K562 (cell line): ENCODE results near the gene PSMC1. TPM values are rescaled to one million over a fixed set of nuclear protein-coding genes. Genes with fewer than 3 reads are reported as not detected.
A peak's percentile ranks its signal among the peaks of the same experiment; 100 is the strongest.

Experiments used
- MCM2 ChIP-seq: fragments of 450-650 bp; IDR thresholded peaks from 2 replicates; pipeline ENCODE4 v1.6.1; 2017; ENCODE audit warnings: low read depth, mild to moderate bottlenecking
- PCBP1 ChIP-seq: fragments of 200-400 bp; formaldehyde crosslinking; IDR thresholded peaks from 2 replicates; pipeline ENCODE4 v1.6.1; 2018; ENCODE audit warnings: mild to moderate bottlenecking, low read depth, low read length; ENCODE audit not compliant: poor library complexity, severe bottlenecking
- POU5F1 ChIP-seq: fragments of 150-350 bp; IDR thresholded peaks from 2 replicates; pipeline ENCODE4 v1.6.1; 2014; ENCODE audit warnings: borderline replicate concordance, low read length, low read depth, mild to moderate bottlenecking; ENCODE audit not compliant: partially characterized antibody
- ZC3H4 ChIP-seq: sonication (generic); formaldehyde crosslinking; IDR thresholded peaks from 2 replicates; pipeline ENCODE4 v1.9.0; 2021; ENCODE audit warnings: missing genetic modification reagents, borderline replicate concordance
- polyA plus RNA-seq, 8 experiments: library from polyadenylated mRNA; depleted of rRNA in 4 of 8; stranded (reverse) in 5 of 8; unstranded in 3 of 8; fragments of >200 nt; fragmentation: Nextera tagmentation in 2 of 8; fragmentation: Illumina TruSeq in 1 of 8; extraction: Ambion mirVana in 2 of 8; extraction: Trizol in 1 of 8; gene quantifications; 2 replicates each; pipeline versions ENCODE4 v1.2.1 to v1.2.3, GENCODE V29; 2011 to 2014; ENCODE audit warnings: inconsistent platforms in 1 of 8, missing spikeins in 1 of 8
- total RNA-seq, 7 experiments: library from RNA; depleted of rRNA in 6 of 7; stranded (reverse); fragments of >200 nt in 6 of 7; fragmentation: Illumina TruSeq in 2 of 7; extraction: Trizol in 2 of 7; gene quantifications; 2 replicates each; pipeline versions ENCODE4 v1.2.1 to v1.2.3, GENCODE V29; 2011 to 2021; ENCODE audit warnings: low replicate concordance in 1 of 7
- TF ChIP-seq, protein P1 (sequence below): fragments of 200-600 bp; sonication (generic); IDR thresholded peaks from one replicate; pipeline ENCODE4 v1.6.1; 2012; ENCODE audit warnings: mild to moderate bottlenecking, low read depth, low read length, inconsistent platforms
- TF ChIP-seq, protein P2 (sequence below): fragments of 450-650 bp; formaldehyde crosslinking; IDR thresholded peaks from 2 replicates; pipeline ENCODE4 v1.4.0; 2022; ENCODE audit warnings: missing genetic modification characterization
- TF ChIP-seq, protein P3 (sequence below): sonication (generic); formaldehyde crosslinking; IDR thresholded peaks from 2 replicates; pipeline ENCODE4 v1.8.1; 2023; ENCODE audit warnings: mild to moderate bottlenecking, missing genetic modification reagents

PSMC1 gene
- total and polyA plus RNA-seq, 9 of the 15 experiments (the other 6 are each of a cell fraction or from before 2014, with no cell fraction given): 87.8 to 276 (median 165) TPM

DNA sequence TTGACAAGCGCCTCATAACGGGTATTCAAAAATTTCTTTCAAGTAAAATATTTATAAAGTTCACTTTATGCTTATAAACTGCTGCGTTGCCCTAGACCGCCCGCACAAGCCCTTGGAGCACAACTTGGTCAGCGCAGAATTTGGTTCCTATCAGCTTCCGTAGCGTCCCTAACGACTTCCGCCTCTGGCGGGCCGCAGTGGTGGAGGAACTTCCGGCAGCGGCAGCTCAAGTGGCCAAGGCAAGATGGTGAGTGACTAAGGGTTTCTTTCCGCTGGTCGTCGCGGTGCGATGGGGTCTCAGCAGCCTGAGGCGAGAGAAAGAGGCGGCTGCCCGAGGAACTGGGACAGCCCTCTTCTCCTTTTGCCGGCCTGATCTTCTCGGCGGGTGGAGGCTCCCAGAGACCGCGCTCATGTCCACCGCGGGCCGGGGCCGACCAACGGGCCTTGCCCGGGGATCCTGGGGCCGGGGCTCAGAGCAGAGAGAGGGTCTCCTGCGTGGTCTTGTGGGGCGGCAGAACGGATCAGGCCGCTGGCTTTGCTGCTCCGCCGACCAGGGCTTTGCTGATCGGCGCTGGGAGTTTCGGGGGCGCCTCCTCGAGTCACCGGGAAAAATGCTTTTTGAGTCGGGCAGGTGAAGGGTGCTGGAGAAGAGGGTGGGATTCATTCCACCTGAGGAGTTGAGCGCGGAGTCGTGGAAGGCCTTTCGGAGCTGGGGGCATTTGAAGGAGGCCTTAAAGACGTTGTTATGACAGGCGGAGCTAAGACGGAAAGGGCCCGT is at the start of gene PSMC1 (continued):
- TF ChIP-seq, protein P1, sequence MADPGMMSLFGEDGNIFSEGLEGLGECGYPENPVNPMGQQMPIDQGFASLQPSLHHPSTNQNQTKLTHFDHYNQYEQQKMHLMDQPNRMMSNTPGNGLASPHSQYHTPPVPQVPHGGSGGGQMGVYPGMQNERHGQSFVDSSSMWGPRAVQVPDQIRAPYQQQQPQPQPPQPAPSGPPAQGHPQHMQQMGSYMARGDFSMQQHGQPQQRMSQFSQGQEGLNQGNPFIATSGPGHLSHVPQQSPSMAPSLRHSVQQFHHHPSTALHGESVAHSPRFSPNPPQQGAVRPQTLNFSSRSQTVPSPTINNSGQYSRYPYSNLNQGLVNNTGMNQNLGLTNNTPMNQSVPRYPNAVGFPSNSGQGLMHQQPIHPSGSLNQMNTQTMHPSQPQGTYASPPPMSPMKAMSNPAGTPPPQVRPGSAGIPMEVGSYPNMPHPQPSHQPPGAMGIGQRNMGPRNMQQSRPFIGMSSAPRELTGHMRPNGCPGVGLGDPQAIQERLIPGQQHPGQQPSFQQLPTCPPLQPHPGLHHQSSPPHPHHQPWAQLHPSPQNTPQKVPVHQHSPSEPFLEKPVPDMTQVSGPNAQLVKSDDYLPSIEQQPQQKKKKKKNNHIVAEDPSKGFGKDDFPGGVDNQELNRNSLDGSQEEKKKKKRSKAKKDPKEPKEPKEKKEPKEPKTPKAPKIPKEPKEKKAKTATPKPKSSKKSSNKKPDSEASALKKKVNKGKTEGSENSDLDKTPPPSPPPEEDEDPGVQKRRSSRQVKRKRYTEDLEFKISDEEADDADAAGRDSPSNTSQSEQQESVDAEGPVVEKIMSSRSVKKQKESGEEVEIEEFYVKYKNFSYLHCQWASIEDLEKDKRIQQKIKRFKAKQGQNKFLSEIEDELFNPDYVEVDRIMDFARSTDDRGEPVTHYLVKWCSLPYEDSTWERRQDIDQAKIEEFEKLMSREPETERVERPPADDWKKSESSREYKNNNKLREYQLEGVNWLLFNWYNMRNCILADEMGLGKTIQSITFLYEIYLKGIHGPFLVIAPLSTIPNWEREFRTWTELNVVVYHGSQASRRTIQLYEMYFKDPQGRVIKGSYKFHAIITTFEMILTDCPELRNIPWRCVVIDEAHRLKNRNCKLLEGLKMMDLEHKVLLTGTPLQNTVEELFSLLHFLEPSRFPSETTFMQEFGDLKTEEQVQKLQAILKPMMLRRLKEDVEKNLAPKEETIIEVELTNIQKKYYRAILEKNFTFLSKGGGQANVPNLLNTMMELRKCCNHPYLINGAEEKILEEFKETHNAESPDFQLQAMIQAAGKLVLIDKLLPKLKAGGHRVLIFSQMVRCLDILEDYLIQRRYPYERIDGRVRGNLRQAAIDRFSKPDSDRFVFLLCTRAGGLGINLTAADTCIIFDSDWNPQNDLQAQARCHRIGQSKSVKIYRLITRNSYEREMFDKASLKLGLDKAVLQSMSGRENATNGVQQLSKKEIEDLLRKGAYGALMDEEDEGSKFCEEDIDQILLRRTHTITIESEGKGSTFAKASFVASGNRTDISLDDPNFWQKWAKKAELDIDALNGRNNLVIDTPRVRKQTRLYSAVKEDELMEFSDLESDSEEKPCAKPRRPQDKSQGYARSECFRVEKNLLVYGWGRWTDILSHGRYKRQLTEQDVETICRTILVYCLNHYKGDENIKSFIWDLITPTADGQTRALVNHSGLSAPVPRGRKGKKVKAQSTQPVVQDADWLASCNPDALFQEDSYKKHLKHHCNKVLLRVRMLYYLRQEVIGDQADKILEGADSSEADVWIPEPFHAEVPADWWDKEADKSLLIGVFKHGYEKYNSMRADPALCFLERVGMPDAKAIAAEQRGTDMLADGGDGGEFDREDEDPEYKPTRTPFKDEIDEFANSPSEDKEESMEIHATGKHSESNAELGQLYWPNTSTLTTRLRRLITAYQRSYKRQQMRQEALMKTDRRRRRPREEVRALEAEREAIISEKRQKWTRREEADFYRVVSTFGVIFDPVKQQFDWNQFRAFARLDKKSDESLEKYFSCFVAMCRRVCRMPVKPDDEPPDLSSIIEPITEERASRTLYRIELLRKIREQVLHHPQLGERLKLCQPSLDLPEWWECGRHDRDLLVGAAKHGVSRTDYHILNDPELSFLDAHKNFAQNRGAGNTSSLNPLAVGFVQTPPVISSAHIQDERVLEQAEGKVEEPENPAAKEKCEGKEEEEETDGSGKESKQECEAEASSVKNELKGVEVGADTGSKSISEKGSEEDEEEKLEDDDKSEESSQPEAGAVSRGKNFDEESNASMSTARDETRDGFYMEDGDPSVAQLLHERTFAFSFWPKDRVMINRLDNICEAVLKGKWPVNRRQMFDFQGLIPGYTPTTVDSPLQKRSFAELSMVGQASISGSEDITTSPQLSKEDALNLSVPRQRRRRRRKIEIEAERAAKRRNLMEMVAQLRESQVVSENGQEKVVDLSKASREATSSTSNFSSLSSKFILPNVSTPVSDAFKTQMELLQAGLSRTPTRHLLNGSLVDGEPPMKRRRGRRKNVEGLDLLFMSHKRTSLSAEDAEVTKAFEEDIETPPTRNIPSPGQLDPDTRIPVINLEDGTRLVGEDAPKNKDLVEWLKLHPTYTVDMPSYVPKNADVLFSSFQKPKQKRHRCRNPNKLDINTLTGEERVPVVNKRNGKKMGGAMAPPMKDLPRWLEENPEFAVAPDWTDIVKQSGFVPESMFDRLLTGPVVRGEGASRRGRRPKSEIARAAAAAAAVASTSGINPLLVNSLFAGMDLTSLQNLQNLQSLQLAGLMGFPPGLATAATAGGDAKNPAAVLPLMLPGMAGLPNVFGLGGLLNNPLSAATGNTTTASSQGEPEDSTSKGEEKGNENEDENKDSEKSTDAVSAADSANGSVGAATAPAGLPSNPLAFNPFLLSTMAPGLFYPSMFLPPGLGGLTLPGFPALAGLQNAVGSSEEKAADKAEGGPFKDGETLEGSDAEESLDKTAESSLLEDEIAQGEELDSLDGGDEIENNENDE: no peak
- TF ChIP-seq MCM2 (no peak), POU5F1 (peak; percentile 74), ZC3H4 (no peak), PCBP1 (no peak)
- TF ChIP-seq, protein P2, sequence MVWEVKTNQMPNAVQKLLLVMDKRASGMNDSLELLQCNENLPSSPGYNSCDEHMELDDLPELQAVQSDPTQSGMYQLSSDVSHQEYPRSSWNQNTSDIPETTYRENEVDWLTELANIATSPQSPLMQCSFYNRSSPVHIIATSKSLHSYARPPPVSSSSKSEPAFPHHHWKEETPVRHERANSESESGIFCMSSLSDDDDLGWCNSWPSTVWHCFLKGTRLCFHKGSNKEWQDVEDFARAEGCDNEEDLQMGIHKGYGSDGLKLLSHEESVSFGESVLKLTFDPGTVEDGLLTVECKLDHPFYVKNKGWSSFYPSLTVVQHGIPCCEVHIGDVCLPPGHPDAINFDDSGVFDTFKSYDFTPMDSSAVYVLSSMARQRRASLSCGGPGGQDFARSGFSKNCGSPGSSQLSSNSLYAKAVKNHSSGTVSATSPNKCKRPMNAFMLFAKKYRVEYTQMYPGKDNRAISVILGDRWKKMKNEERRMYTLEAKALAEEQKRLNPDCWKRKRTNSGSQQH: no peak
- TF ChIP-seq, protein P3, sequence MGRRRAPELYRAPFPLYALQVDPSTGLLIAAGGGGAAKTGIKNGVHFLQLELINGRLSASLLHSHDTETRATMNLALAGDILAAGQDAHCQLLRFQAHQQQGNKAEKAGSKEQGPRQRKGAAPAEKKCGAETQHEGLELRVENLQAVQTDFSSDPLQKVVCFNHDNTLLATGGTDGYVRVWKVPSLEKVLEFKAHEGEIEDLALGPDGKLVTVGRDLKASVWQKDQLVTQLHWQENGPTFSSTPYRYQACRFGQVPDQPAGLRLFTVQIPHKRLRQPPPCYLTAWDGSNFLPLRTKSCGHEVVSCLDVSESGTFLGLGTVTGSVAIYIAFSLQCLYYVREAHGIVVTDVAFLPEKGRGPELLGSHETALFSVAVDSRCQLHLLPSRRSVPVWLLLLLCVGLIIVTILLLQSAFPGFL: no peak
